NCI-H774 (cell line): ENCODE results near the gene CFAP299.

Experiments
- DNase-seq: peaks from one replicate; lab custom pipeline; 2025; lab: John Stamatoyannopoulos, UW

Gene CFAP299

DNA sequence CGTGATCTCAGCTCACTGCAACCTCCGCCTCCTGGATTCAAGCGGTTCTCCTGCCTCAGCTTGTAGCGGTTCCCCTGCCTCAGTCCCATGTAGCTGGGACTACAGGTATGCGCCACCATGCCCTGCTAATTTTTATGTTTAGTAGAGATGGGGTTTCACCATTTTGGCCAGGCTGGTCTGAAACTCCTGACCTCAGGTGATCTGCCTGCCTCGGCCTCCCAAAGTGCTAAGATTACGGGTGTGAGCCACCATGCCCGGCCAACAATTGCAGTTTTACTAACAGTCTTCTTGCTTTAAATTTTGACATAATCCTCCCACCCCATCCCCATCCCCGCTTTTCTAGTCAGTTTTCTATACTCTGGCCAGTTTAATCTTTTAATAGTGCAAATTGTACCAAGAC, 112.0 kb downstream of the CFAP299 start:
- DNase-seq = no peak

DNA sequence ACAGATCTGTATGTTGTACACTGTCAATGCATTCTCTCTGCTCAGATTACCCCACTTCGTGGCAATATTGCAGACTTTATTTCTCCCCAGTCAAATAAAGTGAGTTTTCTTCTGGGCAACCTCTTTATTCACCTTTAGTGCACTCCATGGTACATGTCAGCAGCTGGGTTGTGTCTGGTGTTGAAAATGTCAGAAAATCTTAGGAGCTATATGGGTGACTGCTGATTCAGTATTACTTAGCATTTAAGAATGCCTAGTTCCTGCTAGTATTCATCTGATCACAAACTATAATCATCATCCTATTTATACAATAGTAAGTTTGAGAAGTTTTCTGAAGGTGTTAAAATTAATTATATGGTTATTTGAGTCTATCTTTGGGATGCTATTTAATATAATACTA, 112.5 kb downstream of the CFAP299 start:
- no peak for DNase-seq

DNA sequence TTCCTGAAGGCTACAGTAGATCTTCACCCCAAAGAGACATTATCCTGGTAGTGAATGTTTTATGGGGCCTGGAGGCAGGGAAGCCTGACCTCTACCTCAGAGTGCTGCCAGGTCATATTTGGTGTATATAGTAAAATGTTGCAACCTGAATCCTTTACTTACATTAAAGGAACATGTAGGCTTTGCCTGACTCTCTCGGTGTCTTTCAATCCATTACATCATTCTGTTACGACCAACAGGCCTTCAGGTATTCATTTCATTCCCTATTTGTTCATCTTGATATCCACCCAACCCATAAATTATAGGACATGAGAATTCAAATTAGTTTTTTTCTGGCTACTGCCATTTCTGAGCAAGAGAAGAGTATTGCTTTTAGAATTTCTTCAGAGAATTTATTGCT, 116.5 kb downstream of the CFAP299 start:
- DNase-seq = no peak

GRCh38 chr4:80452768-80453167, 117.2 kb downstream of the CFAP299 start:
- DNase-seq = no peak

GRCh38 chr4:80454040-80454439, 118.5 kb downstream of the CFAP299 start:
- no peak for DNase-seq

DNA sequence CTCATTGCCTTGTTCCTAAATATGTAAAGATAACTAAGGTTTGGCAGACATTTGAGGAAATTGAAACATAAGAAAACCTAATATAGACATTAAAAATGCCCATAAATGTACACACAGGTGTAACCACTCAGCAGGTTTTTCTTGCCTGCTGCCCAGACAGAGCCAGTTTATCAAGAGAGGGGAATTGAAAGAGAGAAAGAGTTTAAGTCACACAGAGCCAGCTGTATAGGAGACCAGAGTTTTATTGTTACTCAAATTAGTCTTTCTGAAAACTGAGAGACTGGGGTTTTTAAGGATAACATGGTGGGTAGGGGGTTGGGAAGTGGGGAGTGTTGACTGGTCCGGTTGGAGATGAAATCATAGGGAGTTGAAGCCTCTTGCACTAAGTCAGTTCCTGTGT, 119.0 kb downstream of the CFAP299 start:
- no peak for DNase-seq

DNA sequence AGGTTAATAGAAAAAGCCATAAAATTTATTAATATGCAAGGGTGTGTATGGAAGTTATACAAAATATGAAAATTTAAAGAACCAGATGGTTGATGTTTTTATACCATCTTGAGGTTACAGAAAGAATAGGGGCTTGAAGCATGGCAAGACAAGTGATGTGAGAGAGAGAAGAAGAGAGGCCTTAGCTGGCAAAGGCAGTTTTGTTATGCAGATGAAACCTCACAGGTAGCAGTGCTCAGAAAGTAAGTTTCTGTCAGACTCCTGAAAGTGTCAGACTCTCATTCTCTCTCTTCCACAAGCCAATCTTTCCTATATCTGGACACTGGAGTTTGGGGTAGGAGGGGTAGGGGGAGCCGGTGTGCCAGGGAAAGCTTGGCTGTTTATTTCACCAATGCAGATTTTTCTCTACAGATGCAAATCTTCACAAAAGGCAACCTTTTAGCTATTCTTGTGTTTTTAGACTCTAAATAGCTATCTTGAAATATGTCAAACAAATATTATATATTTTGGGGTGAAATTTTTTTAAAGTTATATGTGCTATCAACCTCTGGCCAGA, 124.5 kb downstream of the CFAP299 start:
- no peak for DNase-seq

DNA sequence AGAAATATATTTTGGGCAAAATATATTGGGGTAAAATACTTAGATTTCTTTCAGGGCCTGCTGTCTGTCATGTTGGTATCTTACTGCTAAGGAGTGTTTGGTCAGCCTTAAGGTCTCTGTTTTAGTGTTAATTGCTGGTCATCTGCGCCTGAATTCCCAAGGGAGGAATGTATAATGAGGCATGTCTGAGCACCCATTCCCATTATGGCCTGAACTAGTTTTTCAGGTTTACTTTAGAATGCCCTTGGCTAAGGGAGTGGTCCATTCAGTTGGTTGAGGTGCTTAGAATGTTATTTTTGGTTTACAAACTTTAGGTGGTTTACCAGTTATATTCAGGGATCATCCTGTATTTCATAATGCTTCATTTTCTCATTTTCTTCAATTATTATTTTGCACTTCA, 125.9 kb downstream of the CFAP299 start:
- no peak for DNase-seq

DNA sequence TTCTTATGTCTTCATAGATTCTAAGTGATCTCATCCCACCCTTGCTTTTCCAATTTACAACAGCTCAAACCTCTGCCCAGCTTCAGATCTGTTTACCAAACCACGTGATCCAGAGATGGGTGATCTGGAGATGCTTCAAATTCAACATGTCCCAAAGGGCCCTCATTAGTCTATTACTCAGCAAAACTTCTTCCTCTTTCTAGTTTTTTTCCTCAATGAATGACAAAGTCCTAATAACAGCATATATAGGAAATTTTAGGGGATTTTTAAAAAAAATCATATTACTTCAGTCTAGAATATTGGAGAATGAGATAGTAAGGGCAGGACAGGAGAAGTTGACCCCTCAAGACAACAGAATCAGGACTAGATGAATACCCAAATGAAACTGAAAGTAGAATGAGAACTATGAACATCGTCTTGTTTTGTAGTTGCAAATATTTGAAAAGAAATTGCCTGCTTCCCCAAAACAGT, 127.1 kb downstream of the CFAP299 start:
- DNase-seq = no peak

GRCh38 chr4:80463509-80463908, 128.0 kb downstream of the CFAP299 start:
- no peak for DNase-seq

- DNase-seq = no peak
Measured at GRCh38 chr4:80465238-80465637, 129.7 kb downstream of the CFAP299 start.

DNA sequence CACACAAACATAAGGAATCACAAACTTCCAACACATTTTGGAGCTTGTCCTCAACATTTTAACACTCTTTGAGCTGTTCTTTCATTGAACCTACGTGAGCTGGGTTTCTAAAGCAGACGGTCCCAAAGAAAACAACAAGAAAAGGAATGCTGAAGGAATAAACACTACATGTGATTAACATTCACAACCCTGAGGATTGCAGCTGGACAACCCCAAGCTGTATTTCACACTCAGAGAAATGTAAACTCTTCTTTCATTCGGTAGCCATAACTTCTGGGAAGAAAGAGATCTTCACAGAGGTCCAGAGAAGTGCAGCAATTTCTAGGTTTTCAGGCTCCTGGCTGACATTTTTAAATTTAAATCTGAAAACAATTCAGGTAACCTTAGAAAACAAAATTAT, 130.2 kb downstream of the CFAP299 start:
- DNase-seq = no peak

GRCh38 chr4:80466618-80467017, 131.1 kb downstream of the CFAP299 start:
- no peak for DNase-seq

DNA sequence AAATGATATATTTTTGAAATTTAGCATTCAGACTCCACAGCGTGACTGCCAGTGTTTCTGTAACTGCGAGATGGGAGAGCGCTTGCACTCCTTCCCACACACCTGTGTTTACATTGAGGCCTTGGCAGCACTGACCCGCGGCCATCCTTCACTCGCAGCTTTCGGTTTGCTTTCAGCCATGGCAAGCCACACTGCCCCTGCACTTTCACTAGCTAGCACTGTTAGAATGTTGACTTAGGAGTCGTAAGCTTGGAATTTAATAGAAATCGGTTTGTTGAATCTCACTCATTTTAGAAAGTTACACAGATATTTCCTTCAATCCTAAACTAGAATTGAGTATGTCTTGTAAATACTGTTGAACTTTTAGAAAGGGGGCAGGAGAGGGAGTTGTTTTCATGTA, 136.2 kb downstream of the CFAP299 start:
- peak; percentile 77 for DNase-seq

GRCh38 chr4:80475236-80475635, 139.7 kb downstream of the CFAP299 start:
- DNase-seq = no peak

DNA sequence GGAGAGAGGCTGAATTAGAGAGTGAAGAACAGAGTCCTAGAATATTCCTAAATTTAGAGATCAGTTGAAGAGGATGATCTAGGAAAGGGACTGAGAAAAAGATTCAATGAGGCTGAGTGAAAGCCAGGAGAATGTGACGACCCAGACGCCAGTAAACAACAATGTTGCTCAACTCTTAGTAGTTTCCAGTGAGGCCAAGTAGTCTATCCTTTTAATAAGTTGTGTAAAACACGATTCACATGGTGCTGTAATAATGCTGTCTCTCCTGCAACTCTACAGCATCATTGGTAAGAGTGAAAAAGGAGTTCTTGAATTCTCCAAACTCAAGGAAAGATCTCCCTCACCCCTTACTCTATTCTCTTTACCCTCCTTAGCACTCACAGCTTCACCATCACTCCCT, 140.3 kb downstream of the CFAP299 start:
- DNase-seq = no peak

DNA sequence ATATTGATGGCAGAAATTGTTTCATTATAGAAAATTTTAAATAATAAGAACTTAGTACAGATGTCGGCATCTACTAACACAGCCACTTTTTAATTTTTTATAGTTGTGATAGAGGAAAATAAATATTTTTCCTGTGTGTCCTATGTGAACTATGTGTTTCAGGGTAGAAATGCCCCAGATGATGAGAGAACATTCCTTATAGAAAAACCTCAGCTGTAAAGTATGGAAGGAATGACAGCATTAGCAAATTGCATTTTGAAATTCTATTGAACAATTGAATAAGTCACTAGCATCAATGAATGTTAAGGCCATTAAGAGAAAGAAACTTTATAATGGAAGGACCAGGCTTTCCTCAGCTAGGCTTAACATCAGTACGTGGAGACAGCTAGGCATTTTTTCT, 149.2 kb downstream of the CFAP299 start:
- no peak for DNase-seq

DNA sequence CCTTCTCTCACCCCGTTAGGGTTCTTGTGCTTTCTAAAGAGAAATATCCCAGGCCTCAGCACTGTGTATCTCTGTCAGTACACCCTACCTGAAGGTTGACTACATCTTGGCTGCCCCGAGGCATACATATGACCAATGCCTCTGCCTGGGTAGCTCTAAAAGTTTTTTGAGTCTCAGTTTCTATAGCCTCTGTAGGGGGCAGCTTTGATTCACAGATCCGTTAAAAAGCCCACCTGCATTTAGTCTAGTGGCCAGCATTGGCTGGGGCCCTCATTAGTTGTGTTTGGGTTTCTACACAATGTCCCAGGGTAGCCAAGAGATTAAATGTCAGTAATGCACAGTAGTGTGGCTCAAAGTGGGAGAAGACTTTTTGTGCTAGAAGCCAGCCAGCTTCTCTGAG, 151.1 kb downstream of the CFAP299 start:
- DNase-seq = no peak

DNA sequence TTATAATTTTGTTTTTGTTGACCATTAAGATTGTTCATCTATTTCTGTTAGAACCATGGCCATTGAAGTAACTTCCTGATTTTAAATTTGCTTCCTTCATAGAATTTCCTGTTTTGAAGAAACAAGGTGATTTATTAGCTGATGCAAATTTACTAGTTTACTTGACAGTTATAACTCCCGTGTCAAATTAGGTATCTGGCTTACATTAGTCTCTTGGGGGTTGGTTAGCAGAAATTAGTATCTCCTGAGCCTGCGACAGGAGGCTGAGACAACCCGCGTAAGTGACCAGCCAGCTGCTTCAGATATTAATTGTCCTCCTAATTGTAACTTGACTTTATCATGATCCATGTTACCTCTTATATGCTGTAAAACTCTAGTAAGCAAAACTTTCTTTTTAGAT, 154.3 kb downstream of the CFAP299 start:
- DNase-seq = no peak

GRCh38 chr4:80492761-80493160, 157.2 kb downstream of the CFAP299 start:
- no peak for DNase-seq

- no peak for DNase-seq
Measured at GRCh38 chr4:80495865-80496264, 160.3 kb downstream of the CFAP299 start.

DNA sequence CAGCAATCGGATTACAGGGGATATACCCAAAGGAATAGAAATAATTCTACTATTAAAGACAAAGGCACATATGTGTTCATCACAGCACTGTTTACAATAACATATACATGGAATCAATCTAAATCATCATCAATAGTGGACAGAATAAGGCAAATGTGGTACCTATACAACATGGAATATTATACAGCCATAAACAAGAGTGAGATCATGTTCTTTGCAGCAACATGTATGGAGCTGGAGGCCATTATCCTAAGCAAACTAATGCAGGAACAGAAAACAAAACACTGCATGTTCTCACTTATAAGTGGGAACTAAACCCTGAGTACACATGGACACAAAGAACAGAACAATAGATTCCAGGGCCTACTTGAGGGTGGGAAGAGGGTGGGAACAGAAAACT, 163.2 kb downstream of the CFAP299 start:
- no peak for DNase-seq

- DNase-seq = no peak
Measured at GRCh38 chr4:80500613-80501012, 165.1 kb downstream of the CFAP299 start.

DNA sequence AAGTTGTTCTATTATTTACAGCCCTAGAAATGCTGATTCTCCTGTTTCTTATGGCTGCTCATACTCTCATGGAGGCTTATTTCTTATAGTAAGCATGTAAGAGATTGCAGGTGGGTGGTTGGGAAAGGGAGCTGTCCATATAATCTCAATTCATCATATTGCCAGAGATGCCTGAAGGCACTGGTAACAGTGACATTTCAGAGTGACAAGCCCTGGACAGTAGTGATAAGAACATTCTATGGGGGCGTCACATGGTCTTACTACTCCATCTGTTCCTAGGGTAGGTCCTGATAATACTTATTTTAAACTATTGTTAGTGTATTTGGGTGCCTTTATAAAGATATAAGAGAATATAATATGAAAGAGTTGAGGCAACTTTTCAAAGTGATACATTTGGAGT, 171.5 kb downstream of the CFAP299 start:
- DNase-seq = no peak

GRCh38 chr4:80507507-80507906, 172.0 kb downstream of the CFAP299 start:
- DNase-seq = no peak
